Mesodermal cell (in vitro differentiated cells): Measurements from ENCODE around the gene CNDP1. TPM values are rescaled to one million over a fixed set of nuclear protein-coding genes. Genes with fewer than 3 reads are reported as not detected.

Experiments
- H3K27ac ChIP-seq: 2 replicates; pipeline ENCODE4 v1.7.0; 2013; ENCODE audit warnings: mild to moderate bottlenecking, low read depth, low read length, moderate library complexity; ENCODE audit not compliant: severe bottlenecking
- H3K36me3 ChIP-seq: 2 replicates; pipeline ENCODE4 v1.7.1; 2013; ENCODE audit warnings: mild to moderate bottlenecking, low read length, moderate library complexity; ENCODE audit not compliant: control insufficient read depth, insufficient read depth
- H3K4me1 ChIP-seq: one replicate; pipeline ENCODE4 v1.7.1; 2013; ENCODE audit warnings: mild to moderate bottlenecking, low read length; ENCODE audit not compliant: insufficient read depth, control insufficient read depth, poor library complexity, severe bottlenecking
- H3K4me3 ChIP-seq: 2 replicates; pipeline ENCODE4 v1.7.0; 2013; ENCODE audit warnings: low read length, control low read depth, mild to moderate bottlenecking; ENCODE audit not compliant: insufficient read depth, poor library complexity, severe bottlenecking; ENCODE audit errors: extremely low read depth
- H3K9me3 ChIP-seq: 2 replicates; pipeline ENCODE4 v1.7.1; 2013; ENCODE audit warnings: mild to moderate bottlenecking, low read length, moderate library complexity; ENCODE audit not compliant: control insufficient read depth
- WGBS, 2 experiments: methylation state at CpG; one replicate each; pipeline ENCODE4 v1.1.5; 2013; ENCODE audit warnings: missing lambda C conversion rate in 2 of 2; ENCODE audit not compliant: insufficient coverage in 2 of 2; 5-methylcytosine and 5-hydroxymethylcytosine counted together
- polyA plus RNA-seq, 2 experiments: library from polyadenylated mRNA; stranded (reverse); fragments of 50-300 nt; gene quantifications; one replicate each; pipeline ENCODE4 v1.2.3, GENCODE V29; 2013

CNDP1 gene, protein sequence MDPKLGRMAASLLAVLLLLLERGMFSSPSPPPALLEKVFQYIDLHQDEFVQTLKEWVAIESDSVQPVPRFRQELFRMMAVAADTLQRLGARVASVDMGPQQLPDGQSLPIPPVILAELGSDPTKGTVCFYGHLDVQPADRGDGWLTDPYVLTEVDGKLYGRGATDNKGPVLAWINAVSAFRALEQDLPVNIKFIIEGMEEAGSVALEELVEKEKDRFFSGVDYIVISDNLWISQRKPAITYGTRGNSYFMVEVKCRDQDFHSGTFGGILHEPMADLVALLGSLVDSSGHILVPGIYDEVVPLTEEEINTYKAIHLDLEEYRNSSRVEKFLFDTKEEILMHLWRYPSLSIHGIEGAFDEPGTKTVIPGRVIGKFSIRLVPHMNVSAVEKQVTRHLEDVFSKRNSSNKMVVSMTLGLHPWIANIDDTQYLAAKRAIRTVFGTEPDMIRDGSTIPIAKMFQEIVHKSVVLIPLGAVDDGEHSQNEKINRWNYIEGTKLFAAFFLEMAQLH
- not detected for polyA plus RNA-seq (2013, experiment 1 of 2)
- polyA plus RNA-seq (2013, experiment 2 of 2) = not detected

- H3K4me1 ChIP-seq = no peaks in the 10 kb centered on the region
- no peaks in the 10 kb centered on the region for H3K36me3 ChIP-seq
- no peaks in the 10 kb centered on the region for H3K9me3 ChIP-seq
- no peak within 1 kb of the TSS for H3K4me3 ChIP-seq
- 91 to 92% methylated on average over 19 of the region's 21 CpGs for WGBS, 2 experiments
- H3K27ac ChIP-seq = no peak within 1 kb of the TSS
Observed at GRCh38 chr18:74534150-74534969, at the start of gene CNDP1. TSS of gene CNDP1 (plus strand) at chr18:74534500. CDS start at chr18:74534668, 168 bp downstream.

DNA sequence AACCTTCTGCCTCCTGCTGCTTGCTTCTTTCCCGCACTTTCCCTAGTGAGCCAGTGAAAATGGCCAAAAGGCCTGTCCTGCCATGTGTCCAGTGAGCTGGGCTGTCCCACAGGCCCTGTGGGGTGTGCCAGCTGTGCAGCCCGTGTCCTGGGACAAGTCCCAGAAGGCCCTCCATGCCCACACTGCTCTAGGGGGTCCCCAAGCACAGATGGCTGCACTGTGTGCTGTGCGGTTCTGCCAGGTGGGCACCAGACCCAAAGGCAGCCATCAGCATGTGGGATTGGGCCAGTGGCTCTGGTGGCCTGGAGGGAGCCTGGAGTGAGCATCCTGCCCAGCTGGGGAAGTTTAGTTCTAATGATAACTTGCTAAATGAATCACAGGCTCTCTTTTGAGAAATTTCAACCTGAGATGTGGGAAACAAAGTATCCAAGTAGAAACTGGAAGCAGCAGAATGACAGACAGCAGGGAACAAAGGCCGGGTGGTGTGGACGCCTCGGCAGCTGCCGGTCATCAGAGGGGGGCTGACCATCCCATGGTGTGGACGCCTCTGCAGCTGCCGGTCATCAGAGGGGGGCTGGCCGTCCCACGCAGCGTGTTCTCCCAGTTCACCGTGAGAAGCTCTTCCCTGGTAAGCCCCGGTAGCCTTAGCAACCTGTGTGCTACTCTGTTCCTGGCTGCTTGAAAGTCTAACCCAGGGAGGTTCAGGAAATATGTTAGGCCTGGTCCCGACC, 48.0 kb upstream of the CNDP1 start:
- Histone ChIP-seq H3K27ac (no peak overlapping the region), H3K36me3 (no peaks in the 10 kb centered on the region), H3K9me3 (no peaks in the 10 kb centered on the region), H3K4me1 (no peaks in the 10 kb centered on the region), H3K4me3 (no peak overlapping the region)
- WGBS, 2 experiments = 91 to 95% methylated on average over 13 to 14 of the region's 15 CpGs

DNA sequence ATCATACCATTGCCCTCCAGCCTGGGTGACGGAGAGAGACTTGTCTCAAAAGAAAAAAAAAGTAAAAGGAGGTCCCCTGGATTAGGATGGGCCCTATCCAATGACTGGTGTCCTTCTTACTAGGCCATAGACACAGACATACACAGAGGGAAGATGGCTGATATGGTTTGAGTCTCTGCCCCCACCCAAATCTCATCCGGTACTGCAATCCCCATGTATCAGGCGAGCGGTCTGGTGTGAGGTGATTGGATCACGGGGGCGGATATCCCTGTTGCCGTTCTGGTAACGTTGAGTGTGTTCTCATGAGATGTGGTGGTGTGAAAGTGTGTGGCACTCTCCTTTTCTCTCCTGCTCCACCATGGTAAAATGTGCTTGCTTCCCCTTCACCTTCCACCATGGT, 45.9 kb upstream of the CNDP1 start:
- H3K27ac ChIP-seq = no peak overlapping the region
- H3K36me3 ChIP-seq = no peaks in the 10 kb centered on the region
- no peak overlapping the region for H3K4me3 ChIP-seq
- no peaks in the 10 kb centered on the region for H3K4me1 ChIP-seq
- no peaks in the 10 kb centered on the region for H3K9me3 ChIP-seq
- 89 to 100% methylated on average over 1 of the region's 8 CpGs for WGBS, 2 experiments

GRCh38 chr18:74488864-74489263, 45.4 kb upstream of the CNDP1 start:
- Histone ChIP-seq H3K36me3 (no peaks in the 10 kb centered on the region), H3K9me3 (no peaks in the 10 kb centered on the region), H3K4me1 (no peaks in the 10 kb centered on the region), H3K27ac (no peak overlapping the region), H3K4me3 (no peak overlapping the region)
- 92 to 95% methylated on average over 8 of the region's 8 CpGs for WGBS, 2 experiments

GRCh38 chr18:74489676-74490075, 44.6 kb upstream of the CNDP1 start:
- Histone ChIP-seq H3K9me3 (no peaks in the 10 kb centered on the region), H3K27ac (no peak overlapping the region), H3K4me3 (no peak overlapping the region), H3K36me3 (no peaks in the 10 kb centered on the region), H3K4me1 (no peaks in the 10 kb centered on the region)
- WGBS, 2 experiments = 85 to 95% methylated on average over 2 to 5 of the region's 7 CpGs

- Histone ChIP-seq H3K36me3 (peaks cover under 1% of the 10 kb centered on the region), H3K4me3 (no peak overlapping the region), H3K4me1 (peaks cover under 1% of the 10 kb centered on the region), H3K27ac (no peak overlapping the region), H3K9me3 (no peaks in the 10 kb centered on the region)
- 63 to 100% methylated on average over 1 of the region's 3 CpGs for WGBS, 2 experiments
Observed at GRCh38 chr18:74492259-74492658, 42.0 kb upstream of the CNDP1 start.

- Histone ChIP-seq H3K36me3 (peaks cover 13% of the 10 kb centered on the region), H3K27ac (no peak overlapping the region), H3K4me1 (peaks cover 8% of the 10 kb centered on the region), H3K9me3 (no peaks in the 10 kb centered on the region), H3K4me3 (no peak overlapping the region)
- WGBS, 2 experiments = 50 to 55% methylated on average over 1 of the region's 1 CpG
Observed at GRCh38 chr18:74493689-74494088, 40.6 kb upstream of the CNDP1 start.

DNA sequence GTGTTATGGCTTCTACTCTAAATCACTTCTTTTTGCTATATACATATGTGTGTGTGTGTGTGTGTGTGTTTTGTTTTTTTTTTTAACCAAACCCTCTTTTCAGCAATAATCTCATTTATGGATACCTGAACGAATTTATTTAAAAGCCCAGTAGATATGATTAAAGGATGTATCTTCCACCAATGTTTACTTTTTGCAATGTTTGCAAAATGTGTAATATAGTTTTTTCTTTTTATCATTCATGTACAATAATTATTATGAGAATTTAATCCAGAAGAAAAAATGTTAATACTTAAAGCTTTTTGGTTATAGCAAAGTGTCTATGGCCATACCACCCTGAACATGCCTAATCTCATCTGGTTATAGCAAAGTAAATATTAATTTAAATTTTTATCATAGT, 39.8 kb upstream of the CNDP1 start:
- H3K4me3 ChIP-seq = no peak overlapping the region
- peaks cover 12% of the 10 kb centered on the region for H3K4me1 ChIP-seq
- WGBS, 2 experiments = no CpG with 5 or more reads among the region's 1 CpG
- H3K9me3 ChIP-seq = no peaks in the 10 kb centered on the region
- peaks cover 19% of the 10 kb centered on the region for H3K36me3 ChIP-seq
- no peak overlapping the region for H3K27ac ChIP-seq

GRCh38 chr18:74495581-74496507, 38.5 kb upstream of the CNDP1 start, which contains the start of gene CNDP2:
TSS of gene CNDP2 (plus strand) at chr18:74496363. CDS start at chr18:74499974, 3,611 bp downstream.
- Histone ChIP-seq H3K9me3 (no peaks in the 10 kb centered on the region), H3K36me3 (peaks cover 23% of the 10 kb centered on the region), H3K27ac (peak within 1 kb of the TSS; percentile 92), H3K4me1 (peaks cover 12% of the 10 kb centered on the region), H3K4me3 (peak within 1 kb of the TSS; percentile 84)
- WGBS, 2 experiments = 0% methylated on average over 44 to 49 of the region's 71 CpGs
